EH (cell line): ENCODE results near the gene C1orf146.
"Not testable (repeated sequence)": the region's sequence is repeated elsewhere in the genome, so short reads cannot be mapped to it uniquely, and the experiment has no call there.

Experiments used
- DNase-seq: peaks from one replicate; pipeline ENCODE4 v3.0.0-alpha.2; 2015; ENCODE audit warnings: low read depth

The C1orf146 gene

DNA sequence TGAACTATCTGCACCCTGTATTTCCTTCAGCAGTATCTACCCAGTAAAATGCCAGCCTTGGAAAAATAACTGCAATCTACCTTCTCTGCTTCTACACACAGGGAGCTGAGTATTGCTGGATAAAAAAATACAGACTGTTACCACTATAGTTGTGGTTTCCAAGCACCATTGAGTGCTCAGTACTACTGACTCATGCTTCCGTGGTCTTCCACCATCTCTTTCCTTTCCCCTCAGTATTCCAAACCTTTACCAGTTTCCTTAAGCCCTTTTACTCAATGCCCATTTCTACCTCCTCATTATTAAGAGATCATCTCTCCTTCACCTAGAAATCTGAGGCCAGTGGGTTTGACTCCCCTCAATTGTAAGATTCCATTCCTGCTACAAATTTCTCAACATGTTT lies 57.2 kb downstream of the C1orf146 start:
- DNase-seq: peak; percentile 32

DNA sequence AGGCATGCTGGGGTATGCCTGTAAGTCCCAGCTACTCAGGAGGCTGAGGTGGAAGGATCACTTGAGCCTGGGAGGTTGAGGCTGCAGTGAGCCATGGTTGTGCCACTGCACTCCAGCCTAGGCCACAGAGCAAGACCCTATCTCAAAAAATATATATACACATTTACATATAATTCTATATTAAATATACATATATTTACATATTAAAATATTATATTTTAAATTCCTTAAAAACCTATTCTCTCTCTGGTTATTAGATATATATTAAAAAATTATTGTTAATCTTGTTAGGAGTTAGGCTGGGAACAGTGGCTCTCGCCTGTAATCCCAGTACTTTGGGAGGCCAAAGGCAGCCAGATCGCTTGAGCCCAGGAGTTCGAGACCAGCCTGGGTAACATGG lies 58.4 kb downstream of the C1orf146 start:
- no peak for DNase-seq

DNA sequence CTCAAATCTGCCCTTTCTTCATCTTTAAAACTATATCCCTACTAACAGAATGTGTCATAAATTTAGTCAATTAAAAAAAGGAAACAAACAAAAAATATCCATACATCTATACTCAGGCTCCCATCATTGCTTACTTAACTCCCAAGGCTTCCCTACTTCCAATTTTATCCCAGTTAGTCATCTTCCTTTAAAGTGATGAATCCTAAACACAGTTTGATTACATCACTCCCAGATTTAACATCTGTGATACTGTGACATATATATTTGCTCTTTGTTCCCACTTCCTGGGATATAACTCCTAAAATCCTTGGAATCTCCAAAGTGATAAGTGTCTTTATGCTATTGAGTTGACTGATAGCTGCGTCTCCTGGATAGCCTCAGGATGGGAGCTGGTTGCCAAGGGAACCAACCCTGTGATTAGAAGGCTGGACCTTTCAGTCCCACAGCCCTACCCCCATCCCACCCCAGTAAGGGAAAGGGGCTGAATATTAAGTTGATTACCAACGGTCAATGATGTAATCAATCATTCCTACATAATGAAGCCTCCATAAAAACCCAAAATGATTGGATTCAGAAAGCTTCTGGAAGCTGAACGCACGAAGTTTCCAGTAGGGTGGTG lies 59.5 kb downstream of the C1orf146 start:
- DNase-seq: peak; percentile 81

DNA sequence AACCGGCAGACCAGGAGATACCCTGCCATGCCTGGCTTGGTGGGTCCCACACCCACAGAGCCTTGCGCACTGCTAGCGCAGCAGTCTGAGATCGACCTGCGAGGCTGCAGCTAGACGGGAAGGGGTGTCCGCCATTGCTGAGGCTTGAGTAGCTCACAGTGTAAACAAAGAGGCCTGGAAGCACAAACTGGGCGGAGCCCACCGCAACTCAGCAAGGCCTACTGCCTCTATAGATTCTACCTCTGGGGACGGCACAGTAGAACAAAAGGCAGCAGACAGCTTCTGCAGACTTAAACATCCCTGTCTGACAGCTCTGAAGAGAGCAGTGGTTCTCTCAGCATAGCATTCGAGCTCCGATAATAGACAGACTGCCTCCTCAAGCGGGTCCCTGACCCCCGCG lies 62.1 kb downstream of the C1orf146 start:
- not testable (repeated sequence) for DNase-seq

DNA sequence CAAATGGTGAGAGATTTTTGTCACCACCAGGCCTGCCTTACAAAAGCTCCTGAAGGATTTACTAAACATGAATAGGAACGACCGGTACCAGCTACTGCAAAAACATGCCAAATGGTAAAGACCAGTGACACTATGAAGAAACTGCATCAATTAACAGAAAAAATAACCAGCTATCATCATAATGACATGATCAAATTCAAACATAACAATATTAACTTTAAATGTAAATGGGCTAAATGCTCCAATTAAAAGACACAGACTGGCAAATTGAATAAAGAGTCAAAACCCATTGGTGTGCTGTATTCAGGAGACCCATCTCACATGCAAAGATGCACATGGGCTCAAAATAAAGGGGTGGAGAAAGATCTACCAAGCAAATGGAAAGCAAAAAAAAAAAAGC lies 63.7 kb downstream of the C1orf146 start:
- not testable (repeated sequence) for DNase-seq

DNA sequence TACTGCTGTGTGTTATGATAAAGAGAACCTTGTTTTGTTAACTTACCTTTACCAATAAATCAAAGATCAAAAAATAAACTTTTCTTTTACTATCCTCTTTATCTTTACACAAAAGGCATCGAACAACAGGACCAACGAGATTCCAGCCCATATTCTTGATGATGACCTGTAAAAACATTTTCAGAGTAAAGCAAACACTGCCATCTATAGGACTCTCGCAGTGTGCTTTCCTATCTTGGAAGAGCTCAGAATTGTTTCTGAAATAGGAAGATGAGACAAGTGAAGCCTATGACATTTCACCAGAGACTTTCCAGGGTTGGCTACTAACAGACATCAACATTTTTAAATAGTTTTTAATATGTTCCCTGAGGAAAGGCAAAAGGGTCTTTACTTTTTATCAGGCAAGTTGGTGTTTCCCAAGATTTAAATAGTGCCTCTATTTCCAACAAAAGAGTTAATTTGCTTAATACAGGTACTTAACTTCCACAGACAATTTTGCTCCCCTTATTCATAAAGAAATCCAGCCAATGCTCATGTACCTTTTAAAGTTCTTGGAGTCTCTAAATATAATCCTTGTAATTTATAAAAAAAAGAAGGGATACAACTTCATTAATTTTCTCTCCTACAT lies 73.8 kb downstream of the C1orf146 start:
- peak; percentile 67 for DNase-seq
